ENCODE measurements around the gene MBNL3.

MBNL3 gene

DNA sequence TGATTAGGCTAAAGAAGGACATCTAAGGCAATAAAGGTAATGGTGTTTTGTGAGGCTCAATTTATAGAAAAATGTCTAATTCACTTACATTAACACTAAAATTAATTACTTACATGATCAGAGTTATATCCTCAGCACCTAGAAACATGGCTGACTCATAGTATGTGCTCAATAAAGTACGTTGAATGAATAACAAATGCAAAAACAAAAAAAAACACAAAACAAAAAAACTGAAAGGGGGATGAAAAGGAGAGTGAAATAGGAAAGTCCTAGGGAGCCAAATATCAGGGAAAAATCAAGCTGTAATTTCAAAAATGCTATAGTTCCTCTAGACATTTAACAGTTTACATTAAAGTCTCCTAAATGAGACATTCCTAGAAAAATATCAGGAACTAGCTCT lies 18.7 kb downstream of the MBNL3 start:
- no peak for DNase-seq (ENCODE audit: low read depth)
- TF ChIP-seq, protein P1, sequence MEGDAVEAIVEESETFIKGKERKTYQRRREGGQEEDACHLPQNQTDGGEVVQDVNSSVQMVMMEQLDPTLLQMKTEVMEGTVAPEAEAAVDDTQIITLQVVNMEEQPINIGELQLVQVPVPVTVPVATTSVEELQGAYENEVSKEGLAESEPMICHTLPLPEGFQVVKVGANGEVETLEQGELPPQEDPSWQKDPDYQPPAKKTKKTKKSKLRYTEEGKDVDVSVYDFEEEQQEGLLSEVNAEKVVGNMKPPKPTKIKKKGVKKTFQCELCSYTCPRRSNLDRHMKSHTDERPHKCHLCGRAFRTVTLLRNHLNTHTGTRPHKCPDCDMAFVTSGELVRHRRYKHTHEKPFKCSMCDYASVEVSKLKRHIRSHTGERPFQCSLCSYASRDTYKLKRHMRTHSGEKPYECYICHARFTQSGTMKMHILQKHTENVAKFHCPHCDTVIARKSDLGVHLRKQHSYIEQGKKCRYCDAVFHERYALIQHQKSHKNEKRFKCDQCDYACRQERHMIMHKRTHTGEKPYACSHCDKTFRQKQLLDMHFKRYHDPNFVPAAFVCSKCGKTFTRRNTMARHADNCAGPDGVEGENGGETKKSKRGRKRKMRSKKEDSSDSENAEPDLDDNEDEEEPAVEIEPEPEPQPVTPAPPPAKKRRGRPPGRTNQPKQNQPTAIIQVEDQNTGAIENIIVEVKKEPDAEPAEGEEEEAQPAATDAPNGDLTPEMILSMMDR (conservative IDR thresholded peaks at IDR 0.05; ENCODE audit: control insufficient read depth, insufficient read depth, low read depth, low read length), result no peak

DNA sequence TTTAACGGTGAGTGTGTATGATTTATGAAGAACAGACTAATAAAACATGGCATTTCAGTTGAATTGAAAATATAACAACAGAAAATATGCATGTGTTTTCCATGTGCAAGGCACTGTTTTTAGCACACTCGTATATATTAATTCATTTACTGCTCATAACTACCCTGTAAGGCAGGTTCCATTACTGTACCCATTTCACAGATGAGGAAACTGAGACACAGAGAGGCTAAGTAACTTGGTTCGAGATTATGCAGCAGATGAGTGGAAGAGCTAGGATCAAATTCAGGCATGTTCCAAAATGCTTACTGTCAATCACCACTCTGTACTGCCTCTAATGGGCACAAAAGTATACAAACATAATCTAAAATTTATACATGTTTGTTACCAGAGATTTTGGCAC lies 20.4 kb downstream of the MBNL3 start:
- TF ChIP-seq, protein P1 (conservative IDR thresholded peaks at IDR 0.05; ENCODE audit: control insufficient read depth, insufficient read depth, low read depth, low read length), result no peak
- no peak for DNase-seq (ENCODE audit: low read depth)
- no peak overlapping the region for H3K4me3 ChIP-seq (ENCODE audit: control insufficient read depth, low read depth, low read length)

More for the DNA sequence above, 18.7 kb downstream of the MBNL3 start:
- no peak overlapping the region for H3K4me3 ChIP-seq (ENCODE audit: control insufficient read depth, low read depth, low read length)

DNA sequence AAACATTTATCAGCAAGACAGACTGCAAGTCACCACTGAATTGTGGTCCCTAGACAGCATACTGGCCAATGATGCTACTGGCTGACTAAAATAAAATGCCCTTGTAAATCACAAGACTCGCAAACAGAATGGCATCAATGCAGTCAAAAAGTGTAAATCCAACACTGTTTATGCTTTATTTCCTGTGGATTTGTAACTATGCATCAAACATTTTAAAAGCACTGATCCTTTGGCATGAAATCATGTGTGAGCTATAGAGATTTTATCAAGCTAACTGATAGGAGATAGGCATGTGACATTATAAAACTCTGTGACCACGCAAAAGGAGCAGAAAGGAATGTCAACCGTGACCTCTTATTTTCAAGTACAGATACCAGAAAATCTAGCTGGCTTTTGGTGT lies 20.8 kb downstream of the MBNL3 start:
- TF ChIP-seq, protein P1 (conservative IDR thresholded peaks at IDR 0.05; ENCODE audit: control insufficient read depth, insufficient read depth, low read depth, low read length), result no peak
- DNase-seq (ENCODE audit: low read depth), result no peak
- H3K4me3 ChIP-seq (ENCODE audit: control insufficient read depth, low read depth, low read length), result no peak overlapping the region

DNA sequence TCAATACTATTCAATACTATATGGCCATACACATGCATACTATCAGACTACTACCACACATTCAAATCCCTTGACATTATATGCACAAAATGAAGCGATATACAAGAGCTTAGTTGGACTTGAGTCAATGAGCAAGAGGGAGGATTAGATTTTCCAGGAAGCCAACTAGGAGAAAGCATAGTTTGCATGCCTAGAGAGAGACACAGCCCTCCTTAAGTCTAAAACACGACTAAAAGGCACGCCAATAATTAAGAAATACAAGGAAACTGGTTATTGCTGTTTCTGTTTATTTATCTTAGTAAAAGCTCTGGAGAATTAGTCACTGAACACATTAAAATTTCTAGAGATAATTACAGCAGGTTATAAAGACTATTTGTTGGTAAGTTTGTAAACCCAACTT lies 21.8 kb downstream of the MBNL3 start:
- TF ChIP-seq, protein P1 (conservative IDR thresholded peaks at IDR 0.05; ENCODE audit: control insufficient read depth, insufficient read depth, low read depth, low read length), result no peak
- no peak overlapping the region for H3K4me3 ChIP-seq (ENCODE audit: control insufficient read depth, low read depth, low read length)
- no peak for DNase-seq (ENCODE audit: low read depth)

DNA sequence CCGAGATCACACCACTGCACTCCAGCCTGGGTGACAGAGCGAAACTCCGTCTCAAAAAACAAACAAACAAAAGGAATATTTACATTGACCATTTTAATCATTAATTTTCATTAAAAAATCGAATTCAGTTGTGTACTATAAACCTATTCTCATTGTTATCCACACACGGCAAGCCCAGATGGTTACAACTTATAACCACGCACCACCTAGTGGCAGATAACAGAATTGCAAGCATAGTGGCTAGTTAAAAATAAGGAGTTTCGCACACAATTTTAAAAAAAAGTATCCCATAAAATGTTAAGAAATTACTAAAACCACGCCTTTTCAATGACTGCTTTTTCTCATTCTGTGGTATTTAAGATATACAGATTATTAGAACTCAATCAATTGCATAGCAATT lies 25.4 kb downstream of the MBNL3 start:
- H3K4me3 ChIP-seq (ENCODE audit: control insufficient read depth, low read depth, low read length), result no peak overlapping the region

DNA sequence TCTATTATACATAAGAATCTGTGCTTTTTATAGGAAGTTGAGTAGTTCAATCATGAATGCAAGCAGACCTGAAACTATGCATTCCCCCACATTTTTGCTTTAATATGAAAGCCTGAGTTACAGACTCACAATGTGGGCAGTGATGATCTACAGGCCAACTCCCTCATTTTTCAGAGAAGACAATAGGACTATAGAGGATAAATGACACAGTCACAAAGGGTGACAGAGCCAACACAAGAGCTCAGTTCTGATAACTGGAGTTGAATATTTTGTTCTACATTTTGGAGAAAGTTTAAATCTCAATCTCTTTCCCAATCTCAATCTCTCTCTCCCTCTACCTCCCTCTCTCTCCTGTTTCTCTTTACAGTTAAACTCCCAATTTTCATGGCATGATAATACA lies 27.0 kb downstream of the MBNL3 start:
- TF ChIP-seq, protein P1 (conservative IDR thresholded peaks at IDR 0.05; ENCODE audit: control insufficient read depth, insufficient read depth, low read depth, low read length), result no peak
- DNase-seq (ENCODE audit: low read depth), result no peak
- H3K4me3 ChIP-seq (ENCODE audit: control insufficient read depth, low read depth, low read length), result no peak overlapping the region

More for the DNA sequence above, 25.4 kb downstream of the MBNL3 start:
- TF ChIP-seq, protein P1 (conservative IDR thresholded peaks at IDR 0.05; ENCODE audit: control insufficient read depth, insufficient read depth, low read depth, low read length), result peak; percentile 63
- DNase-seq (ENCODE audit: low read depth), result peak; percentile 51
